ENCODE data around the gene ACOXL. TPM values are rescaled to one million over a fixed set of nuclear protein-coding genes. Genes with fewer than 3 reads are reported as not detected.

Gene ACOXL
- total and polyA plus RNA-seq, 2 experiments from 2014 or later: not detected

DNA sequence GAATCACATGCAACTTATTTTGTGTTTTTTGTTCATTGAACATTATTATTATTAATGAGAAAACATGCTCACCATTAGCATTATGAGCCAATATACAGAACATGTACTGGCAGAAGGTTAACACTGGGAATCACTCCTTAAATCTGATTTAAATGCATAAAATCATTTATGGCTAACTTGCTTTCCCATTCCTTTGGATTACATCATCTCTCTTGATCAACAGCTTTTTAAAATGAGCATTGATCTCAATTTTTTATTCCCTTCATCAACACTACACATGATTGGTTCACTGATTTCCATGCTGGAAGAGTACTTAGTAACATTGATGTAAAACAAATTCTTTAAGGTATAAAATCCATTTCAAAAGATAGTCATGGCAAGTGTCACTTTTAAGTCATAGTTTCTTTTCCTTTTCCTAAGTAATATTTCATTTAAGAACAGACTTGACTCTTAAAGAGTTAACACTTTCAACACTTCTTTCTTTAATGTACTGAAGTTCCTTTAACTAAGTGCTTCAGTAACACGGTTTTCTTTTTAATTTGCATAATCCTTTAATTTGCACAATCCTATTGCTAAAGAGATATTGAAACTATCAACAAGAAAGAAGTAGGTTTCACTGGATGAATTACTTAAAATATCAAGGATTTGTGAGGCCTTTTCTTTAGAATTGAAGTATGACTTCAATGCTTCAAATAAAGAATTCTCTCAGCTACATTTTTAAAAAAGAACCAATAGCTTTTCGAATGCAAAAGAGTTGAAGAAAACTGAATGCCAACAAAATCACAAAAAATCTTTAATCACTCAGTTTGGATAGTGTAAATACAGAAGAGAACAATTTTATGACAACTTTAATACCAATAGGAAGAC, 29.6 kb upstream of the ACOXL start:
- Histone ChIP-seq H3K9me2 (ENCODE audit: insufficient read depth) (no peaks in the 10 kb centered on the region), H3K27me3 (replicated peaks; ENCODE audit: insufficient read depth) (peaks cover 53% of the 10 kb centered on the region), H3F3A (ENCODE audit: insufficient read depth) (no peaks in the 10 kb centered on the region), H3K27ac (no peak overlapping the region), H3K4me1 (ENCODE audit: insufficient read depth) (no peaks in the 10 kb centered on the region), H2AFZ (no peak overlapping the region), H4K20me1 (ENCODE audit: insufficient read depth) (no peaks in the 10 kb centered on the region), H3K79me2 (ENCODE audit: insufficient read depth) (no peaks in the 10 kb centered on the region), H3K4me3 (no peak overlapping the region), H3K4me2 (ENCODE audit: unreplicated experiment) (no peak overlapping the region), H3K36me3 (ENCODE audit: low read depth) (no peaks in the 10 kb centered on the region), H3K9ac (no peak overlapping the region), H3K9me3 (ENCODE audit: low read depth) (no peaks in the 10 kb centered on the region)
- DNase-seq: no peak
- no peak for TF ChIP-seq EZH2 (IDR thresholded peaks at IDR 0.05; ENCODE audit: insufficient read depth, poor library complexity, severe bottlenecking)
- WGBS, 2 experiments (ENCODE audit: low coverage in 1 of 2, low lambda C conversion rate in 2 of 2, missing lambda C conversion rate in 2 of 2): 19 to 23% methylated on average over 2 of the region's 2 CpGs
- in situ Hi-C loops (cut with MboI): no loop called here

DNA sequence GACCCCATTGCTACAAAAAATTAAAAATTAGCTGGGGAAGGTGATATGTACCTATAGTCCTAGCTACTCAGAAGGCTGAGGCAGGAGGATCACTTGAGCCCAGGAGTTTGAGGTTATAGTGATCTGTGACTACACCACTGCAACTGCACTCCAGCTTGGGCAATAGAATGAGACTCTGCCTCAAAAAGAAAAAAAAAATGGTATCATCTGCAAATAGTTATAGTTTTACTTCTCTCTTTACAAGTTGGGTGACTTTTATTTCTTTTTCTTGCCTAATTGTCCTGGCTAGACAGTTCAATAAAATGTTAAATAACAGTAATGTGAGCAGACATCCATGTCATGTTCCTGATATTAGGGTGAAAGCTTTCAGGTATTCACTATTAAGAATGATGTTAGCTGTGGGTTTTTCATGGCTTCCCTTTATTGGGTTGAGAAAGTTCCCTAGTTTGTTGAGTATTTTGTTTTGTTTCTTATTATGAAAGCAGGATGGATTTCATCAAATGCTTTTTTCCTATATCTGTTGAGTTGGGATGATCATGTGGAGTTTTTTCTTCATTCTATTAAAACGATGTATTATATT, 24.9 kb upstream of the ACOXL start:
- Histone ChIP-seq H3K9ac (no peak overlapping the region), H3K4me2 (ENCODE audit: unreplicated experiment) (no peak overlapping the region), H3F3A (ENCODE audit: insufficient read depth) (no peaks in the 10 kb centered on the region), H3K4me3 (no peak overlapping the region), H3K27ac (no peak overlapping the region), H2AFZ (no peak overlapping the region), H3K9me3 (ENCODE audit: low read depth) (no peaks in the 10 kb centered on the region), H3K79me2 (ENCODE audit: insufficient read depth) (no peaks in the 10 kb centered on the region), H3K9me2 (ENCODE audit: insufficient read depth) (no peaks in the 10 kb centered on the region), H3K36me3 (ENCODE audit: low read depth) (no peaks in the 10 kb centered on the region), H3K27me3 (replicated peaks; ENCODE audit: insufficient read depth) (peaks cover 73% of the 10 kb centered on the region), H4K20me1 (ENCODE audit: insufficient read depth) (no peaks in the 10 kb centered on the region), H3K4me1 (ENCODE audit: insufficient read depth) (no peaks in the 10 kb centered on the region)
- no peak for TF ChIP-seq EZH2phosphoT487 (IDR thresholded peaks at IDR 0.05; ENCODE audit: insufficient read depth, low read depth)
- no peak for TF ChIP-seq EZH2 (IDR thresholded peaks at IDR 0.05; ENCODE audit: insufficient read depth, poor library complexity, severe bottlenecking)
- in situ Hi-C loops (cut with MboI): no loop called here
- 0% methylated on average over 1 of the region's 1 CpG for WGBS, 2 experiments (ENCODE audit: low coverage in 1 of 2, low lambda C conversion rate in 2 of 2, missing lambda C conversion rate in 2 of 2)
- DNase-seq: no peak

DNA sequence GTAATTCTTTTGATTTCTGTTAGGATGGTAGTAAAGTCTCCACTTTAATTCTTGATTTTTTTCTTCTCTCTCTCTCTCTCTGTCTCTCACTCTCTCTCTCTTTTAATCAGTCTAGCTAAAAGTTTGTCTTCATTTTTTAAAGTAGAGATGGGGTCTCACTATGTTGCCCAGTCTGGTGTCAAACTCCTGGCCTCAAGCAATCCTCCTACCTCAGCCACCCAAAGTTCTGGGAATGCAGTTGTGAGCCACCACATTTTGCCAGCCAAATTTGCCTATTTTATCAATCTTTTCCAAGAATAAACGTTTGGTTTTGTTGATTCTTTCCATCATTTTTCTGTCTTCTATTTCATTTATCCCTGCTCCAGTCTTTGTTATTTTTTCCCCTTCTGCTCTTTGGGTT, 23.9 kb upstream of the ACOXL start:
- no peaks in the 10 kb centered on the region for H3K9me3 ChIP-seq (ENCODE audit: low read depth)
- no peaks in the 10 kb centered on the region for H3K9me2 ChIP-seq (ENCODE audit: insufficient read depth)
- no peaks in the 10 kb centered on the region for H3K4me1 ChIP-seq (ENCODE audit: insufficient read depth)
- H3K4me3 ChIP-seq: no peak overlapping the region
- 0 to 3% methylated on average over 1 of the region's 1 CpG for WGBS, 2 experiments (ENCODE audit: low coverage in 1 of 2, low lambda C conversion rate in 2 of 2, missing lambda C conversion rate in 2 of 2)
- in situ Hi-C loops (cut with MboI): no loop called here
- H3K9ac ChIP-seq: no peak overlapping the region
- no peaks in the 10 kb centered on the region for H3K36me3 ChIP-seq (ENCODE audit: low read depth)
- no peak overlapping the region for H3K27ac ChIP-seq
- peaks cover 64% of the 10 kb centered on the region for H3K27me3 ChIP-seq (replicated peaks; ENCODE audit: insufficient read depth)
- no peak overlapping the region for H3K4me2 ChIP-seq (ENCODE audit: unreplicated experiment)
- no peaks in the 10 kb centered on the region for H3K79me2 ChIP-seq (ENCODE audit: insufficient read depth)
- no peak overlapping the region for H2AFZ ChIP-seq
- DNase-seq: no peak
- TF ChIP-seq EZH2 (IDR thresholded peaks at IDR 0.05; ENCODE audit: insufficient read depth, poor library complexity, severe bottlenecking) (no peak), EZH2phosphoT487 (IDR thresholded peaks at IDR 0.05; ENCODE audit: insufficient read depth, low read depth) (no peak)
- H4K20me1 ChIP-seq (ENCODE audit: insufficient read depth): no peaks in the 10 kb centered on the region
- no peaks in the 10 kb centered on the region for H3F3A ChIP-seq (ENCODE audit: insufficient read depth)

DNA sequence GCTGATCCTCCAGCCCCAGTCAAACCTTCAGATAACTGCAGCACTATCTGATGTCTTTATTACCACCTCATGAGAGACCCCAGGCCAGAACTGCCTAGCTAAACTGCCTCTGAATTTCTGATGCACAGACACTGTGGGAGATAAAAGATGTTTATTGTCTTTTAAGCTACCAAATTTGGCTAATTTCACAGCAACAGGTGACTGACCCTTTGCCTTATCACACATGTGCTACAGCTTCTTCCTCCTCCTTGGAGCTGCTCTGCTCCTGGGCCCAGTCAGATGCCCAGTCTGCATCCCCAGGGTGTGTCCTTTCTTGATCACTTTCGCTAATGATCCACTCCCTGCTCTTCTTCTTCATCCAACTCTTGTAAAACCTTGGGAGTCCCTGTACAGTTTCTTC, 19.6 kb upstream of the ACOXL start:
- H3K27ac ChIP-seq: no peak overlapping the region
- H3K27me3 ChIP-seq (replicated peaks; ENCODE audit: insufficient read depth): peaks cover 64% of the 10 kb centered on the region
- no peaks in the 10 kb centered on the region for H3K36me3 ChIP-seq (ENCODE audit: low read depth)
- H2AFZ ChIP-seq: no peak overlapping the region
- no peaks in the 10 kb centered on the region; the same call in 1 of the 2 replicates for H3F3A ChIP-seq (ENCODE audit: insufficient read depth)
- no peak for DNase-seq
- H3K9me3 ChIP-seq (ENCODE audit: low read depth): no peaks in the 10 kb centered on the region
- no peak overlapping the region for H3K4me2 ChIP-seq (ENCODE audit: unreplicated experiment)
- peaks cover 13% of the 10 kb centered on the region for H3K4me1 ChIP-seq (ENCODE audit: insufficient read depth)
- no peak overlapping the region for H3K4me3 ChIP-seq
- no peak overlapping the region for H3K9ac ChIP-seq
- H3K9me2 ChIP-seq (ENCODE audit: insufficient read depth): no peaks in the 10 kb centered on the region
- in situ Hi-C loops (cut with MboI): no loop called here
- no peak for TF ChIP-seq EZH2 (IDR thresholded peaks at IDR 0.05; ENCODE audit: insufficient read depth, poor library complexity, severe bottlenecking)
- no peak for TF ChIP-seq EZH2phosphoT487 (IDR thresholded peaks at IDR 0.05; ENCODE audit: insufficient read depth, low read depth)
- no peaks in the 10 kb centered on the region for H3K79me2 ChIP-seq (ENCODE audit: insufficient read depth)
- H4K20me1 ChIP-seq (ENCODE audit: insufficient read depth): no peaks in the 10 kb centered on the region
- 48 to 58% methylated on average over 1 of the region's 1 CpG for WGBS, 2 experiments (ENCODE audit: low coverage in 1 of 2, low lambda C conversion rate in 2 of 2, missing lambda C conversion rate in 2 of 2)
